Measurements from ENCODE around the gene ARHGAP32. TPM values are rescaled to one million over a fixed set of nuclear protein-coding genes. Genes with fewer than 3 reads are reported as not detected.

ARHGAP32 gene
- total RNA-seq, 1 donor from 2014 or later = 50.8 TPM

- DNase-seq (ENCODE audit: low read depth) (peak; percentile 78), FAIRE-seq (no peak)
- Histone ChIP-seq H3K4me3 (ENCODE audit: low read depth, low read length) (no peak overlapping the region), H3K27me3 (ENCODE audit: control insufficient read depth, insufficient read depth, low read length) (no peaks in the 10 kb centered on the region), H3K36me3 (ENCODE audit: control insufficient read depth, insufficient read depth, low read length) (no peaks in the 10 kb centered on the region)
- peak; percentile 70 for TF ChIP-seq CTCF (IDR thresholded peaks at IDR 0.05; ENCODE audit: insufficient read depth, low read length, severe bottlenecking)
These were observed 235.5 kb downstream of the ARHGAP32 start for GRCh38 chr11:128956401-128957201.

GRCh38 chr11:128955636-128956035 is 236.5 kb downstream of the ARHGAP32 start:
- H3K27me3 ChIP-seq (ENCODE audit: control insufficient read depth, insufficient read depth, low read length) = no peaks in the 10 kb centered on the region
- no peak overlapping the region for H3K4me3 ChIP-seq (ENCODE audit: low read depth, low read length)
- FAIRE-seq = no peak
- H3K36me3 ChIP-seq (ENCODE audit: control insufficient read depth, insufficient read depth, low read length) = no peaks in the 10 kb centered on the region
- DNase-seq (ENCODE audit: low read depth) = no peak
- TF ChIP-seq CTCF (IDR thresholded peaks at IDR 0.05; ENCODE audit: insufficient read depth, low read length, severe bottlenecking) = no peak

- TF ChIP-seq CTCF (IDR thresholded peaks at IDR 0.05; ENCODE audit: insufficient read depth, low read length, severe bottlenecking) = no peak
- DNase-seq (ENCODE audit: low read depth) = no peak
- H3K36me3 ChIP-seq (ENCODE audit: control insufficient read depth, insufficient read depth, low read length) = no peaks in the 10 kb centered on the region
- no peaks in the 10 kb centered on the region for H3K27me3 ChIP-seq (ENCODE audit: control insufficient read depth, insufficient read depth, low read length)
- FAIRE-seq = no peak
- no peak overlapping the region for H3K4me3 ChIP-seq (ENCODE audit: low read depth, low read length)
These were observed 239.0 kb downstream of the ARHGAP32 start for GRCh38 chr11:128953151-128953550.

GRCh38 chr11:128949791-128950454 is 242.2 kb downstream of the ARHGAP32 start:
- H3K36me3 ChIP-seq (ENCODE audit: control insufficient read depth, insufficient read depth, low read length) = no peaks in the 10 kb centered on the region
- no peak overlapping the region for H3K4me3 ChIP-seq (ENCODE audit: low read depth, low read length)
- DNase-seq (ENCODE audit: low read depth) (peak; percentile 42), FAIRE-seq (no peak)
- no peak for TF ChIP-seq CTCF (IDR thresholded peaks at IDR 0.05; ENCODE audit: insufficient read depth, low read length, severe bottlenecking)
- no peaks in the 10 kb centered on the region for H3K27me3 ChIP-seq (ENCODE audit: control insufficient read depth, insufficient read depth, low read length)

- Histone ChIP-seq H3K27me3 (ENCODE audit: control insufficient read depth, insufficient read depth, low read length) (no peaks in the 10 kb centered on the region), H3K4me3 (ENCODE audit: low read depth, low read length) (no peak overlapping the region), H3K36me3 (ENCODE audit: control insufficient read depth, insufficient read depth, low read length) (no peaks in the 10 kb centered on the region)
- DNase-seq (ENCODE audit: low read depth) = no peak
- peak; percentile 29 for TF ChIP-seq CTCF (IDR thresholded peaks at IDR 0.05; ENCODE audit: insufficient read depth, low read length, severe bottlenecking)
- FAIRE-seq = peak; percentile 82
These were observed 243.5 kb downstream of the ARHGAP32 start for GRCh38 chr11:128948583-128948982.
